GM21367 (cell line): Measurements from ENCODE around the gene GCKR.
"Not testable (repeated sequence)": the region's sequence is repeated elsewhere in the genome, so short reads cannot be mapped to it uniquely, and the experiment has no call there.

Source experiments
- ATAC-seq: cut with Tn5 transposase; IDR thresholded peaks from one replicate; pipeline ENCODE4 v1.9.1; 2021; ENCODE audit not compliant: unreplicated experiment

Gene GCKR

GRCh38 chr2:27506587-27506986, 9.9 kb downstream of the GCKR start:
- no peak for ATAC-seq

GRCh38 chr2:27507293-27507692, 10.7 kb downstream of the GCKR start:
- no peak for ATAC-seq

DNA sequence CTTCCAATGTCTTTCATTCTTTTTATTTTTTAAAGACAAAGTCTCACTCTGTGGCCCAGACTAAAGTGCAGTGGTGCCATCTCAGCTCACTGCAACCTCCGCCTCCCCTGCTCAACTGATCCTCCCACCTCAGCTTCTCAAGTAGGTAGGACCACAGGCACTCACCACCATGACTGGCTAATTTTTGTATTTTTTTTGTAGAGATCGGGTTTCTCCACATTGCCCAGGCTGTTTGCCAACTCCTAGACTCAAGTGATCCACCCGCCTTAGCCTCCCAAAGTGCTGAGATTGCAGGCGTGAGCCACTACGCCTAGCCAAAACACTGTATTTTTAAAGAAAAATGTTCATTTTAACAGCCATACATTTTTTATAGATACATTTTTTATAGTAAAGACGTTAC, 12.7 kb downstream of the GCKR start:
- no peak for ATAC-seq

DNA sequence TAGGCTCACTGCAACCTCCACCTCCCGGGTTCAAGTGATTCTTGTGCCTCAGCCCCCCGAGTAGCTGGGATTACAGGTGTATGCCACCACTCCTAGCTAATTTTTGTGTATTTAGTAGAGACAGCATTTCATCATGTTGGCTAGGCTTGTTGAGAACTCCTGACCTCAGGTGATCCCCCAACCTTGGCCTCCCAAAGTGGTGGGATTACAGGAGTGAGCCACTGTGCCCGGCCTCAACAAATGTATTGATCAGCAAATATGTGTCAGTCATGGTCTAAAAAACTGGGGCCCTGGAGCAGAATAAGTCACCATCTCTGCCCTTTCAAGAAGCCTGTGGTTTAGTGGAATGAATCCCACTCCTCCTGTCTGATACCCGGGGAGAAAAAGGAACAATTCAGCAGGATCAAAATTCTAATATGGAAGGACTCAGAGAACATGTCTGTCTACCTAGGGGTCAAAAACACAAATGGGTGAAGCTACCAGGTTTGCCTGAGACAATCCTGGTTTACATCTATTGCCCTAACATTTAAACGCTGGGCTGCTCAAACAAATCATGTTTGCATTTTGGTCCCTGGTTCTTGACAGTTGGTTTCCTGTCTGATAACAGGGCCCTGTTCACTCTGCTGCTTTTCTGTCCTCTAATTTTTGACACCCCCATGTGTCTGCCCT, 21.6 kb downstream of the GCKR start:
- no peak for ATAC-seq

DNA sequence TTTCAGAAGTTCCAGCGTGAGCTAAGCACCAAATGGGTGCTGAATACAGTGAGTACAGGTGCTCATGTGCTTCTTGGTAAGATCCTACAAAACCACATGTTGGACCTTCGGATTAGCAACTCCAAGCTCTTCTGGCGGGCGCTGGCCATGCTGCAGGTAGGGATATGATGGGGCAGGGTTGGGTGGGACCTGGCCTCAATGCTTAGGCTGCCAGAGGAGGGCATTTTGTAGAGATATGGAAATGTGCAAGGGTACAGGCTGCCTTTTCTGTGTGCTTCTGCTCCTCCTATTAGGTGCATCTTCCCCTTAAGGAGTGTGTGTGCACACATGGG, 22.1 kb downstream of the GCKR start:
- no peak for ATAC-seq

GRCh38 chr2:27520316-27520715, 23.7 kb downstream of the GCKR start:
- no peak for ATAC-seq

- ATAC-seq, result no peak
These were observed 25.8 kb downstream of the GCKR start for GRCh38 chr2:27522400-27522945.

DNA sequence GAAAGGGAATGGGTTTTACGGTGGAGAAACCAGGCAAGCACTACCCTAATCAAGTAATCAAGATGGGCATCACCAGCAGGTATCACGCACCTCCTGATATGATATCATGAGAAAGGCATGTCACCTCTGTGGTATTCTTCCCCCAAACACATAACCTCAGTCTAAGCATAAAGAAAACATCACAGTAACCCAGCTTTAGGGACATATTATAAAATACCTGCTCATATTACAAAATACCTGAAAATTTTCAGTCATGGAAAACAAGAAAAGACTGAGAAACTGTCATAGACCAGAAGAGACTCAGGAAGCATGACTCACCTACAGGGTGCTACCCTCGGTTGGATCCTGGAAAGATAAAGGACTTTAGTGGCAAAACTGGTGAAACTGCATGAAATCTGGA, 30.5 kb downstream of the GCKR start:
- ATAC-seq, result no peak

- no peak for ATAC-seq
These were observed 35.3 kb downstream of the GCKR start for GRCh38 chr2:27531983-27532382.

DNA sequence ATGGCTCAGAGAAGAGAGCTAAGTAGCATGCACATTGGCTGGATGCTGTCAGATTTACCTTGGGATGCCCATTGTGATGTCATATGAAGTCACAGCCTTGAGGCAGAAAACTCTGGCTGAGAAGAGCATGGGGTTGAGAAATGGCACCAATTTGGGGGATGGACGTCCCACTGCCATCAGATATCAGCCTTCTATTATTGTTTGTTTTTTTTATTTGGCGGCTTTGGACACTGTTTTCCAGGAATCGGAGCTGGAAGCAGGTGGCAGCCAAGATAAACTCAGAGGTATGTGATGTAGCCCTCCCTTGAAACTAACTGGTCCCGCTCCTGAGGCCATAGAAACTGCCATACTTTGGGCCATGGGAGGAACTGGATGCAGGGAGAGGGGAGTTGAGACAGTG, 40.6 kb downstream of the GCKR start:
- no peak for ATAC-seq

GRCh38 chr2:27538839-27539450, 42.3 kb downstream of the GCKR start:
- not testable (repeated sequence) for ATAC-seq

DNA sequence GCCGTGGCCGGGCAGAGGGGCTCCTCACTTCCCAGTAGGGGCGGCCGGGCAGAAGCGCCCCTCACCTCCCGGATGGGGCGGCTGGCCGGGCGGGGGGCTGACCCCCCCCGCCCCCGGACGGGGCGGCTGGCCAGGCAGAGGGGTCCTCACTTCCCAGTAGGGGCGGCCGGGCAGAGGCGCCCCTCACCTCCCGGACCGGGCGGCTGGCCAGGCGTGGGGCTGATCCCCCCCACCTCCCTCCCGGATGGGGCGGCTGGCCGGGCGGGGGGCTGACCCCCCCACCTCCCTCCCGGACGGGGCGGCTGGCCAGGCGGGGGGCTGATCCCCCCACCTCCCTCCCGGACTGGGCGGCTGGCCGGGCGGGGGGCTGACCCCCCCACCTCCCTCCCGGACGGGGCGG, 43.0 kb downstream of the GCKR start:
- not testable (repeated sequence) for ATAC-seq

DNA sequence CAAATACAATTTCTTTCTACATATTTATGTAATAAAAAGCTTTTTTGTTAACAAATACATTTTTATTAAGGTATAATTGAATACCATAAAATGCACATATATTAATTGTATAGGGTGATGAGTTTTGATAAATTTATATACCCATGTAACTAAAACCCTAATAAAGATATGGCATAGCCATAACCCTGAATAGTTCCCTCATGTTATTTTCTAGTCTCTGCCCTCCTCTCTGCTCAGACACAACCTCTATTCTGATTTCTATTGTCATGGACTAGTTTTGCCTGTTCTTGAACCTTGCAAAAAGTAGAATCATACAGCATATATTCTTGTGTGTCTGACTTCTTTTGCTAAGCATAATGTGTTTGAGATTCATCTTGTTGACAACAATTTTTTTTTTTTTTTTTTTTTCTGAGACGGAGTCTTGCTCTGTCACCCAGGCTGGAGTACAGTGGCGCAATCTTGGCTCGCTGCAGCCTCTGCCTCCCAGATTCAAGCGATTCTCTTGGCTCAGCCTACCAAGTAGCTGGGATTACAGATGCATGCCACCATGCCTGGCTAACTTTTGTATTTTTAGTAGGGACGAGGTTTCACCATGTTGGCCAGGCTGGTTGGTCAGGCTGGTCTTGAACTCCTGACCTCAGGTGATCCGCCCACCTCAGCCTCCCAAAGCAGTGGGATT, 47.6 kb downstream of the GCKR start:
- no peak for ATAC-seq

DNA sequence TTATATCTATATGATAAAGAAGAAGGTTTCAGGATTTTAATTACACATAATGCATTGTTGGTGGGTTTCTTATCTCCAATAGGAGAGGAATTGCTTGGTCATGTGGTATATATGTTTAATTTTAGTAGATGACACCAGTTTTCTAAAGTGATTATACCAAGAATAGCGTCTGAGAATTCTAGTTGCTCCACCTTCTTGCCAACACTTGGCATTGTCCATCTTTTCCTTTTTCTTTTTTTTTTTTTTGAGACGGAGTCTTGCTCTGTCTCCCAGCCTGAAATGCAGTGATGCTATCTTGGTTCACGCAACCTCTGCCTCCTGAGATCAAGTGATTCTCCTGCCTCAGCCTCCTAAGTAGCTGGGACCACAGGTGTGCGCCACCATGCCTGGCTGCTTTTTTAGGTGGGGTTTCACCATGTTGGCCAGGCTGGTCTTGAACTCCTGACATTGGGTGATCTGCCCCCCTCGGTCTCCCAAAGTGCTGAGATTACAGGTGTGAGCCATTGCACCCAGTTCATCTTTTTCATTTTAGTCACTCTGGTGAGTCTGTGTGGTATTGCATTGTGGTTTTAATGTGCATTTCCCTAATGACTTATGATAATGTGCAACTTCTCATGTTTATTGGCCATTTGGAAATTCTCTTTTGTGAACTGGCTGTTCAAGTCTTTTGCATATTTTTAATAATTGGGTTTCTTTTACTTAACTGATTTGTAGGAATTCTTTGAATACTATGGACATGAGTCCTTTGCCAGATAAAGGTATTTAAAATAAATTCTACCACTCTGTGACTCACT, 48.9 kb downstream of the GCKR start:
- no peak for ATAC-seq

- ATAC-seq, result no peak
These were observed 52.7 kb downstream of the GCKR start for GRCh38 chr2:27549303-27549702.

DNA sequence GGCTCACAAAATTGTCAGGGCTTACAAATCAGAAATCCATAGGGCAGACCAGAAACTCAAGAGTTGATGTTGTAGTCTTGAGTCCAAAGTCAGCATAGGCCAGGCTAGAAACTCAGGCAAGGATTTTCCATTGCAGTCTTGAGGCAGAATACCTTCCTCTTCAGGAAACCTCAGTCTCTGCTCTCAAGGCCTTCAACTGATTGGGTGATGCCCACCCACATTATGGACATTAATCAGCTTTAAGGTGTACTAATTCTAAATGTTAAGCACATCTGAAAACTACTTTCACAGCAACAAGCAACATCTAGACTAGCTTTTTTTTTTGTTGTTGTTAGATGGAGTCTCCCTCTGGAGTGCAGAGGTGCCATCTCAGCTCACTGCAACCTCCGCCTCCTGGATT, 54.9 kb downstream of the GCKR start:
- ATAC-seq, result no peak

DNA sequence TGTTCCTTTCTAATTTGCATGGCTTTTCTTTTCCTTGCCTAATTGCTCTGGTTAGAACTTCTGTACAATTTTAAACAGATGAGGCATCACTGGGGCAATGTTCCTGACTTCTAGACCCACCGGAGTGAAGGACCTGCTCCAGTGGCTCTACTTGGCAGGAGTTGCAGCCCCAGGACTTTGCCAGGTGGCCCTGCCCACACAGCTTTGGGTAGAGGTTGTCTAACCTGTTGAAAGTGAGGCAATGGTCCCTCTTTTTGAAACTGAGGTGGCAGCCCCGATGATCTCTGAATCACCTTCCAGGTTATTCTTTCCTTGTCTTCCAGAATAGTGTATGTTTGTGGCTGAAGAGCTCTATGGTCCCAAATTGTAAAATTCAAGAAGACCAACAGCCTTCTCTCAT, 56.3 kb downstream of the GCKR start:
- no peak for ATAC-seq

GRCh38 chr2:27554451-27554850, 57.8 kb downstream of the GCKR start:
- not testable (repeated sequence) for ATAC-seq

GRCh38 chr2:27559228-27559627, 62.6 kb downstream of the GCKR start:
- no peak for ATAC-seq

GRCh38 chr2:27561060-27561459, 64.4 kb downstream of the GCKR start:
- no peak for ATAC-seq

- ATAC-seq, result no peak
These were observed 70.0 kb downstream of the GCKR start for GRCh38 chr2:27566628-27567027.

DNA sequence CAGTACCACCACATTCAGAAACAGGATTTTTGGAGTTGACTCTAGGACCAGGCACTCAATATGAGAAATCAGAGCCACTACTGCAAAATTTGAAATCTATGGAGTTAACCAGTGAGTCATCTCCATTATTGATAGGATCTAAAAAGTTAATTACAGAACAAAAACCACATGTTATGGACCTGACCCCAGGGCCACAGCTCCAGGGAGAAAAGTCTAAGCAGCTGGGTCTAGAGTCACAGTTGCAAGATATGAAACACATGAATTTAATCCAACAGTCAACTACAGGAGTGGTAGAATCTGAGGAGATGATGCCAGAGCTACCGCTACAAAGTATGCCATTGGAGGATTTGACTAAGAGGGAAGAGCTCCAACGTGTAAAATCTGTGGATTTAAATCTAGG, 72.8 kb downstream of the GCKR start:
- ATAC-seq, result no peak
